Epithelial cell of esophagus (primary cell): Measurements from ENCODE around the gene NECTIN4.
"Not testable (repeated sequence)": the region's sequence is repeated elsewhere in the genome, so short reads cannot be mapped to it uniquely, and the experiment has no call there.

Source experiments
- DNase-seq: peaks from one replicate; pipeline ENCODE4 v3.0.0; 2010; ENCODE audit warnings: low read depth
- H3K4me3 ChIP-seq: 2 replicates; pipeline ENCODE4 v1.5.1; 2011; ENCODE audit warnings: mild to moderate bottlenecking, low read length, control low read depth
- TF ChIP-seq, protein P1 (sequence below): IDR thresholded peaks from 2 replicates; pipeline ENCODE4 v1.5.1; 2011; ENCODE audit warnings: low read depth, mild to moderate bottlenecking, low read length, control low read depth, inconsistent platforms; ENCODE audit not compliant: insufficient read depth; ENCODE audit errors: missing control alignments

The NECTIN4 gene

DNA sequence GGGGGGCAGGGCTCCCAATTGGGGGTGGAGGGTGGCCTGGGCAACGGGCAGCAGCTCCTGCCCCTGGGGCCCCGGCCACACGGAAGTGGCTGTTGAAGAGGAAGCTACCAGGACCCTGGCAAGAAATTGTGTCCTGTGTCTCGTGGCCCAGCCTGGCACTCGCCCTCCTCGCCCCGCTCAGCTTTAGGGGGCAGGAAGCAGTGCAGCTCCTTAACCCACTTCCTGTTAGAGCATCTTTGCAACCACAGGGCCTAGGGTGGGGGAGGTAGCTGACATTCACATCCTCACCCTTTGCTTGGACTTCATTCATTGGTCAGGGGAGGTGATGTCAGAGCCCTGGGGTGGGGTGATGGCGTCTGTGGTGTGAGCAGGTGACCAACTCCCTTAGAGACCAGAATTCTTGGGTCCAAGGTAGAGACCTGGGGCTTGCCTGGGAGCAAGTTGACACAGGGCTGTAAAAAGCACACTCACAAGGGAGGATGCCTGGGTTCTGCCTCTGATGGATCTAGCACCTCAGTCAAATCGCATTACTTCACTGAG lies 19.6 kb downstream of the NECTIN4 start, which contains the start of gene ARHGAP30:
Gene ARHGAP30 (minus strand): TSS at position 161 of the 540 bp plus-strand sequence. CDS start 267 bp downstream, outside the sequence.
- DNase-seq: no peak
- H3K4me3 ChIP-seq: no peak within 1 kb of the TSS
- TF ChIP-seq, protein P1, sequence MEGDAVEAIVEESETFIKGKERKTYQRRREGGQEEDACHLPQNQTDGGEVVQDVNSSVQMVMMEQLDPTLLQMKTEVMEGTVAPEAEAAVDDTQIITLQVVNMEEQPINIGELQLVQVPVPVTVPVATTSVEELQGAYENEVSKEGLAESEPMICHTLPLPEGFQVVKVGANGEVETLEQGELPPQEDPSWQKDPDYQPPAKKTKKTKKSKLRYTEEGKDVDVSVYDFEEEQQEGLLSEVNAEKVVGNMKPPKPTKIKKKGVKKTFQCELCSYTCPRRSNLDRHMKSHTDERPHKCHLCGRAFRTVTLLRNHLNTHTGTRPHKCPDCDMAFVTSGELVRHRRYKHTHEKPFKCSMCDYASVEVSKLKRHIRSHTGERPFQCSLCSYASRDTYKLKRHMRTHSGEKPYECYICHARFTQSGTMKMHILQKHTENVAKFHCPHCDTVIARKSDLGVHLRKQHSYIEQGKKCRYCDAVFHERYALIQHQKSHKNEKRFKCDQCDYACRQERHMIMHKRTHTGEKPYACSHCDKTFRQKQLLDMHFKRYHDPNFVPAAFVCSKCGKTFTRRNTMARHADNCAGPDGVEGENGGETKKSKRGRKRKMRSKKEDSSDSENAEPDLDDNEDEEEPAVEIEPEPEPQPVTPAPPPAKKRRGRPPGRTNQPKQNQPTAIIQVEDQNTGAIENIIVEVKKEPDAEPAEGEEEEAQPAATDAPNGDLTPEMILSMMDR: no peak

DNA sequence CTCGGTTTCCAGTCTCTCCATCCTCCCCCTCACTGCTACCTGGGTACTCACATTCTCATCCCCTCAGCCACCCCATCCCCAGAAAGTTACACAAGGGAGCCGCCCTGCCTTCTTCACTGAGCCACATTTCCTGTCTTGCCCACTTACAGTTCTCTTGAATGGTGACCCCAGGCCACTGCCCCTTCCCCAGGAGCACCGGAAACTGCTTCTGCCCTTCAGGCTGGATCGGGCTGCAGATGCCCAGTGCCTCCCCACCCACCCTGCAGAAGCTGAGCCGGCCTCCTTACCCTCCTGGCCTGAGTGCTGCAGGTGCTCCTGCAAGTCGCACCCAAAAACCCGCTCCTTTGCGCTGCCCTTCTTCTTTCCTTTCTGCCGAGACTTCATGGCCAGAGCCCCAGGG lies 20.1 kb downstream of the NECTIN4 start:
- TF ChIP-seq, protein P1: no peak
- no peak for DNase-seq
- H3K4me3 ChIP-seq: no peak overlapping the region

DNA sequence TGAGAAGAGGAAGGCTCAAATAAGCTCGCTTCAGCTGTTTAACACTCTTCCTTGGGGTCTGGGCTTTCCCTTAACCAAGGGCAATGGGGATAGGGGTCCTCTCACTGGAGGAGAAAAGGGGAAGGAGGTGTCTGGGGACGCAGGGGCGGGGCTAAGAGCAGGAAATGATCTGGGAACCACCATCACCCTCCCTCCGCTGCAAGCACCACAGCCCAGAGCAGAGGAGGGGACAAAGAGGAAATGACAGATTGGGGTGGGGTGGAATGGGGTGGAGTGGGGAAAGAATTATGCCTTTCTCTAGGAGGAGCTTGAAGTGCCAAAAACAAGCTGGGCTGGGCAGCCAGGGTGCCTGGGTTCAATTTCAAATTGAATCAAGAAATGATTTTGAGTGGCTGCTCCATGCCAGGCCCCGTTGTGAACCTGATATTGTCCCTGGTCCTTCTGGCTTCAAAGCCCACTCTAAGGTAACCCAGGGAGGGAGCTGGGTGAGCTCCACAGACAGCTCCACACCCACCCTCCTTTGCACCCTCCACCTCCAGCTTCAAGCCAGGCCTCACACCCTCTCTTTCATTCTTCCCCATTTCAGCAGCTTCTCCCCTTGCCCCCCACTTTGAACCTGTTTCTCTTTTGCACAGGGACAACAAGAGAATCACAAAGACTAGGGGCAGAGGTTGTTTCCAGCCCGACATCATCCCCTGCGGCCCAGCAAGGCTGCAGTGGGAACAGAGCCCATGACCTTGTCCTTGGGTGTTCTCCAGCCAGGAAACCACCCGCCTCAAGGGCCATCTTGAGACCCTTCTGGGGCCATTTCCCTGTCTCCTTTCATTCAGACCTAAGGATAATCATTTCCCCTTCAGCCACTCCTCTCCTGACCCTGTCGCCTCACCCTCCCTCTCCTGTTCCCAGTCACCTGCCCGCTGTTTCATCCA lies 20.8 kb downstream of the NECTIN4 start:
- peak; percentile 43 for DNase-seq
- H3K4me3 ChIP-seq: no peak overlapping the region
- TF ChIP-seq, protein P1: no peak

DNA sequence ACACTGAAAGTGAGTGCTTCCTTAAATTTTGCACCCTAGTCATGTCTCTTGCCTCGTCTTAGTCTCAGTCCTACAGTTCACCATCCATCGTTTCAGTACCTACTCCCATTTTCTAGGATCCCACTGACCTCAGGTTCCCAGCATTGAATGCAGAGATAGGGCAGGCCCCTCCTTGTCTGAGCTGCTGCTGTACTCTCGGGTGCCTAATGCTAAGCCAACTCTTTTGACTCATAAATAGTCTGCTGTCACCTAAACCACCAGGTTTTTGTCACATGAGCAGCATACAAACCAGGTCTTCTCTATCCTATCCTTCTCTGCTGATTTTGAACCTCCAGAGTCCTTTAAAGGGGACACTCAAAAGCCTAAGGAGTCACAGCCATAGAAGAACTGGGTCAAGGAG lies 22.7 kb downstream of the NECTIN4 start:
- TF ChIP-seq, protein P1: no peak
- DNase-seq: no peak
- H3K4me3 ChIP-seq: no peak overlapping the region

DNA sequence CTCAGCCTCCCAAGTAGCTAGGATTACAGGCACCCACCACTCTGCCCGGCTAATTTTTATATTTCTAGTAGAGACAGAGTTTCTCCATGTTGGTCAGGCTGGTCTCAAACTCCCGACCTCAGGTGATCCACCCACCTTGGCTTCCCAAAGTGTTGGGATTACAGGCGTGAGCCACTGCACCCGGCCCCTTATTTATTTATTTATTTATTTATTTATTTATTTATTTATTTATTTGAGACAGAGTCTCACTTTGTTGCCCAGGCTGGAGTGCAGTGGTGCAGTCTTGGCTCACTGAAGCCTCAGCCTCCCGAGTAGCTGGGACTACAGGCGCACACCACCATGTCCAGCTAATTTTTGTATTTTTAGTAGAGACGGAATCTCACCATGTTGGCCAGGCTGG lies 23.7 kb downstream of the NECTIN4 start:
- not testable (repeated sequence) for H3K4me3 ChIP-seq

DNA sequence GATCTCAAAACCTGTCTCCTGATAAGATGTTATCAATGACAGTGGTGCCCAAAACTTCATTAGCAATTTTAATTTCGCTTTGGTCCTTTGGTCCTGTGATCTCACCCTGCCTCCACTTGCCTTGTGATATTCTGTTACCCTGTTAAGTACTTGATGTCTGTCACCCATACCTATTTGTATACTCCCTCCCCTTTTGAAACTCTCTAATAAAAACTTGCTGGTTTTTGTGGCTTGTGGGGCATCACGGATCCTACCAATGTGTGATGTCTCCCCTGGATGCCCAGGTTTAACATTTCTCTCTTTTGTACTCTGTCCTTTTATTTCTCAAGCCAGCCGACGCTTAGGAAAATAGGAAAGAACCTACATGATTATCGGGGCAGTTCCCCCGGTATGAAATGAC lies 25.4 kb downstream of the NECTIN4 start:
- H3K4me3 ChIP-seq, DNase-seq: not testable (repeated sequence)

More for the DNA sequence above, 23.7 kb downstream of the NECTIN4 start:
- not testable (repeated sequence) for DNase-seq

DNA sequence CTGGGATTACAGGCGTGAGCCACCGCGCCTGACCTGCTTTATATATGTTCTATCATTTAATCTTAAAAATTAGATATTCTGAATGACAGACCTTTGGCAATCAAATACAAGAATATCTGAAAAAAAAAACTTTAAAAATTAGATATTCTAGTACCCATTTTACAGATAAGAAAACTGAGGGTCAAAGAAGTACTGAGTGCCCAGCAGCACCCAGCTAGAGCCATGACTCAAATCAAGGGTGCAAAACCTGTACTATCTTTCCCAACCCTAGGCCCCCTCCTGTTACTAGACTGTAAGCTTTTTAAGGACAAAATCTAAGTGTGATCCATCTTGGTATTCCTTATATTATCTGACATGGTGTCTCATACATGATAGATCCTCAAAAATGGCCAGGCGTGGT lies 27.9 kb downstream of the NECTIN4 start:
- TF ChIP-seq, protein P1: no peak
- DNase-seq: no peak
- H3K4me3 ChIP-seq: no peak overlapping the region

DNA sequence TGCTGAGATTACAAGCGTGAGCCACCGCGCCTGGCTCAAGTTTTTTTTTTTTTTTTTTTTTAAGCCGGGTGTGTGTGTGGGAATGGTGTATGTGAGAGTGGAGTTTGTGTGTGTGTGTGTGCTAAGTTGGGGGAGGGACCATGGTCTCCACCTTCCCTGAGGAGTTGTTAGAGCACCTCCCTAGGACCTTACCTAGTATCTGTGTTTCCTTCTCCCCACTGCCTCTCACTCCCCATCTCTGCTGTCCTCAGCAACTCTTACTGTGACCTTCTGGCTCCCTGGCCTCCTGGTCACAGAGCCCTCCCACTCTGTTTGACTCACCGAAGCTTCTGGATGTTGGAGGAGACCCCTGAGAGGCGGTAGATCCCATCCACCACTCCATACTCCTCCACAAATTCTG lies 30.1 kb downstream of the NECTIN4 start:
- no peak for DNase-seq
- TF ChIP-seq, protein P1: no peak
- no peak overlapping the region for H3K4me3 ChIP-seq
